ENCODE results near the gene SLC13A5. TPM values are rescaled to one million over a fixed set of nuclear protein-coding genes. Genes with fewer than 3 reads are reported as not detected.

The SLC13A5 gene
- total RNA-seq, 1 experiment from 2014 or later: not detected

DNA sequence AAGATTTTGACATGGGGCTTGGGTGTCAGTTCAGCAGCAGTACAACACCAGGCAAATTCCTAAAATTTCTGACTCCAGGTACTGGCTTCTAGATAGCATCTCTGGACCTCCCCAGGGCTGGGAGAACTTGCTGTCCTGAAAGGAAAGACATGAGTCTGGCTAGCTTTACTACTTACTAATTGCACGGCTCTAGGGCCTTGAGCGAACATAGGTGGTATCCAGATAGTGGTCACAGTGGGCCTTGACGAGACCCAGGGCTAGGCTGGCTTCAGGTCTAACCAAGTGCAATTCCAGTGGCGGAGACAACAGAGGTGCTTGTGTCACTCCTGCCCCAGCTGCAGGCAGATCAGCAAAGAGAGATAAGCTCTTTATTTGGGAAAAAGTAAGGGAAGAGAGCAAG lies 16.4 kb upstream of the SLC13A5 start:
- no TSS peak for BruUV-seq (replicated peaks)
- no peak overlapping the region for H3K4me3 Mint-ChIP-seq (ENCODE audit: unreplicated experiment)

DNA sequence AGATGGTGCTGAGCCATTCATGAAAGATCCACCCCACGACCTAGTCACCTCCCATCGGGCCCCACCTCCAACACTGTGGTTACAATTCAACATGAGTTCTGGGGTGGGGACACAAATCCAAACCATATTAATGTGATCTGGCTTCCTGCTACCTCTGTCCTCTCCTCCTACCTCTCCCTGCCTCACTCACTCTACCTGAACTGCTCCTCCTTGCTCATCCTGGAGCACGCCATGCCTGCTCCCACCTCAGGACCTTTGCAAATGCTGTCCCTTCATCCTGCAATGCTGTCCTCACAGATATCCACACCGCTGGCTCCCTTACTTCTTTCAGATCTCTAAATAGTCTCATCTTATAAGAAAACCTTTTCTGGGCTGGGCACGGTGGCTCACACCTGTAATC lies 10.8 kb upstream of the SLC13A5 start:
- ChIA-PET CTCF (interaction anchor here (0.6 kb wide), 1 partner anchor 1205 kb away, joined by 3 read pairs; no protein-coding TSS in a partner anchor), POLR2A (no interaction called here)
- no peaks in the 10 kb centered on the region for H3K4me1 Mint-ChIP-seq (ENCODE audit: insufficient read depth, unreplicated experiment)
- TF ChIP-seq, protein P1, sequence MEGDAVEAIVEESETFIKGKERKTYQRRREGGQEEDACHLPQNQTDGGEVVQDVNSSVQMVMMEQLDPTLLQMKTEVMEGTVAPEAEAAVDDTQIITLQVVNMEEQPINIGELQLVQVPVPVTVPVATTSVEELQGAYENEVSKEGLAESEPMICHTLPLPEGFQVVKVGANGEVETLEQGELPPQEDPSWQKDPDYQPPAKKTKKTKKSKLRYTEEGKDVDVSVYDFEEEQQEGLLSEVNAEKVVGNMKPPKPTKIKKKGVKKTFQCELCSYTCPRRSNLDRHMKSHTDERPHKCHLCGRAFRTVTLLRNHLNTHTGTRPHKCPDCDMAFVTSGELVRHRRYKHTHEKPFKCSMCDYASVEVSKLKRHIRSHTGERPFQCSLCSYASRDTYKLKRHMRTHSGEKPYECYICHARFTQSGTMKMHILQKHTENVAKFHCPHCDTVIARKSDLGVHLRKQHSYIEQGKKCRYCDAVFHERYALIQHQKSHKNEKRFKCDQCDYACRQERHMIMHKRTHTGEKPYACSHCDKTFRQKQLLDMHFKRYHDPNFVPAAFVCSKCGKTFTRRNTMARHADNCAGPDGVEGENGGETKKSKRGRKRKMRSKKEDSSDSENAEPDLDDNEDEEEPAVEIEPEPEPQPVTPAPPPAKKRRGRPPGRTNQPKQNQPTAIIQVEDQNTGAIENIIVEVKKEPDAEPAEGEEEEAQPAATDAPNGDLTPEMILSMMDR (IDR thresholded peaks at IDR 0.05; ENCODE audit: unreplicated experiment): no peak
- DNase-seq (ENCODE audit: unreplicated experiment): no peak
- intact Hi-C loops (cut with micrococcal nuclease): no loop called here
- peaks cover 13% of the 10 kb centered on the region for H3K9me3 Mint-ChIP-seq (ENCODE audit: unreplicated experiment)
- no TSS peak for BruUV-seq (replicated peaks)
- H3K36me3 Mint-ChIP-seq (ENCODE audit: insufficient read depth, unreplicated experiment): no peaks in the 10 kb centered on the region
- no peak overlapping the region for H3K27ac Mint-ChIP-seq (ENCODE audit: low read depth, unreplicated experiment)
- H3K27me3 Mint-ChIP-seq (ENCODE audit: insufficient read depth, unreplicated experiment): peaks cover 35% of the 10 kb centered on the region
- H3K4me3 Mint-ChIP-seq (ENCODE audit: unreplicated experiment): no peak overlapping the region

More for the DNA sequence above, 16.4 kb upstream of the SLC13A5 start:
- Mint-ChIP-seq H3K36me3 (ENCODE audit: insufficient read depth, unreplicated experiment) (no peaks in the 10 kb centered on the region), H3K27ac (ENCODE audit: low read depth, unreplicated experiment) (no peak overlapping the region), H3K9me3 (ENCODE audit: unreplicated experiment) (peaks cover 13% of the 10 kb centered on the region), H3K4me1 (ENCODE audit: insufficient read depth, unreplicated experiment) (no peaks in the 10 kb centered on the region), H3K27me3 (ENCODE audit: insufficient read depth, unreplicated experiment) (peaks cover 15% of the 10 kb centered on the region)
- TF ChIP-seq, protein P1 (IDR thresholded peaks at IDR 0.05; ENCODE audit: unreplicated experiment): no peak
- no peak for DNase-seq (ENCODE audit: unreplicated experiment)
- ChIA-PET CTCF (no interaction called here), POLR2A (interaction anchor here (1.0 kb wide), 1 partner anchor 60 kb away, joined by 3 read pairs; no protein-coding TSS in a partner anchor)
- intact Hi-C loops (cut with micrococcal nuclease): no loop called here

DNA sequence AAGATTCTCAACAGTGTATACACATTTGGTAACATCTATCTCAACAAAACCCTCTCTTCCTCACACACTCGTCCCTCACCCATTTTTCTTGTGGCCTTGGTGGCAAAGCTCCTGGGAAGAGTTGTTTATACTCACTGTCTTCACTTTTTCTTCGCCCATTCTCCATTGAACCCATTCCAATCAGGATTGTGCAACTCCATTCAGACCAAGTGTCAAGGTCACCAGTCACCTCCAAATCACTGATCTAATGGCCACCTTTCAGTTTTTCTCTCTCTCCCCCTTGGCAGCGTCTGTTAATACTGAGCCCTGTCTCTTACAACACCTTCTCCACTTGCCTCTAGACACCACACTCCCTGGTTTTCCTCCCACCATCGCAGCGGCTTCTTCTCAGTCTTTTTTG lies 8.6 kb upstream of the SLC13A5 start:
- no peak for DNase-seq (ENCODE audit: unreplicated experiment)
- Mint-ChIP-seq H3K27me3 (ENCODE audit: insufficient read depth, unreplicated experiment) (peaks cover 30% of the 10 kb centered on the region), H3K4me1 (ENCODE audit: insufficient read depth, unreplicated experiment) (no peaks in the 10 kb centered on the region), H3K9me3 (ENCODE audit: unreplicated experiment) (peaks cover 12% of the 10 kb centered on the region), H3K4me3 (ENCODE audit: unreplicated experiment) (no peak overlapping the region), H3K36me3 (ENCODE audit: insufficient read depth, unreplicated experiment) (no peaks in the 10 kb centered on the region), H3K27ac (ENCODE audit: low read depth, unreplicated experiment) (no peak overlapping the region)
- no TSS peak for BruUV-seq (replicated peaks)
- intact Hi-C loops (cut with micrococcal nuclease): no loop called here
- CTCF ChIA-PET: no interaction called here
- POLR2A ChIA-PET: no interaction called here
- TF ChIP-seq, protein P1 (IDR thresholded peaks at IDR 0.05; ENCODE audit: unreplicated experiment): no peak

DNA sequence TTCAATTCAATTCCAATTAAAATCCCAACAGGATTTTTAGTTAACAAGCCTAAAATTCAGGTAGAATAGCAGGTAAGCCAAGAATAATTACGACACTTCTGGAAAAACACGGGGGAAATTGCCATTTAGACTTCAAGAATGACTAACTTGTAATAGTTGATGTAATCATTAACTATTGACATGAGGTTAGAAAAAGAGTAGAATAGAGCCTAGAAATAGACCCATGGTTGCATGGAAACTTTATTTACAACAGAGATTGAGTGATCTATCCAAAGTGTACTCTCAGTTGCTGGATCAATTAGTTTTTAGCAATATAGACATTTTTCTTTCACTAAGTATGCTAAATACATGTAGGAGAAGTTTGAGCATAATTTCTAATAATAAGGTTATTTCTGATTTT lies 3.6 kb upstream of the SLC13A5 start:
- CTCF ChIA-PET: interaction anchor here (0.6 to 0.7 kb wide), 2 partner anchors 22 to 307 kb away, joined by 3 read pairs; no protein-coding TSS in a partner anchor
- H3K36me3 Mint-ChIP-seq (ENCODE audit: insufficient read depth, unreplicated experiment): no peaks in the 10 kb centered on the region
- H3K9me3 Mint-ChIP-seq (ENCODE audit: unreplicated experiment): peaks cover 7% of the 10 kb centered on the region
- peaks cover 5% of the 10 kb centered on the region for H3K4me1 Mint-ChIP-seq (ENCODE audit: insufficient read depth, unreplicated experiment)
- no peak overlapping the region for H3K27ac Mint-ChIP-seq (ENCODE audit: low read depth, unreplicated experiment)
- no peak for DNase-seq (ENCODE audit: unreplicated experiment)
- BruUV-seq (replicated peaks): no TSS peak
- no peak overlapping the region for H3K4me3 Mint-ChIP-seq (ENCODE audit: unreplicated experiment)
- intact Hi-C loops (cut with micrococcal nuclease): no loop called here
- POLR2A ChIA-PET: interaction anchor here (0.6 kb wide), 1 partner anchor 76 kb away, joined by 4 read pairs; the partner anchor contains the start of genes KIAA0753 and TXNDC17
- TF ChIP-seq, protein P1 (IDR thresholded peaks at IDR 0.05; ENCODE audit: unreplicated experiment): no peak
- peaks cover 10% of the 10 kb centered on the region for H3K27me3 Mint-ChIP-seq (ENCODE audit: insufficient read depth, unreplicated experiment)

Data from MCF 10A (cell line).